Endodermal cell (in vitro differentiated cells): ENCODE data around the gene HRH1. TPM values are rescaled to one million over a fixed set of nuclear protein-coding genes. Genes with fewer than 3 reads are reported as not detected.

Experiments
- DNase-seq: peaks from one replicate; pipeline ENCODE4 v3.0.0-alpha.2; 2017
- H3K27ac ChIP-seq: 2 replicates; pipeline ENCODE4 v1.5.1; 2013; ENCODE audit warnings: mild to moderate bottlenecking, low read depth, low read length, moderate library complexity
- H3K27me3 ChIP-seq: 2 replicates; pipeline ENCODE4 v1.6.1; 2013; ENCODE audit warnings: mild to moderate bottlenecking, low read length, moderate library complexity; ENCODE audit not compliant: insufficient read depth, control insufficient read depth, poor library complexity, severe bottlenecking
- H3K36me3 ChIP-seq: 2 replicates; pipeline ENCODE4 v1.7.0; 2013; ENCODE audit warnings: mild to moderate bottlenecking, low read length, moderate library complexity; ENCODE audit not compliant: control insufficient read depth, insufficient read depth
- H3K4me1 ChIP-seq: one replicate; pipeline ENCODE4 v1.7.0; 2013; ENCODE audit warnings: low read length; ENCODE audit not compliant: control insufficient read depth, insufficient read depth
- H3K4me3 ChIP-seq: 2 replicates; pipeline ENCODE4 v1.5.1; 2013; ENCODE audit warnings: mild to moderate bottlenecking, low read length, moderate library complexity
- H3K9ac ChIP-seq: 2 replicates; pipeline ENCODE4 v1.6.1; 2013; ENCODE audit warnings: mild to moderate bottlenecking, low read length, moderate library complexity; ENCODE audit not compliant: poor library complexity, severe bottlenecking; ENCODE audit errors: extremely low read depth
- H3K9me3 ChIP-seq: 2 replicates; pipeline ENCODE4 v1.6.1; 2013; ENCODE audit warnings: mild to moderate bottlenecking, low read length, moderate library complexity; ENCODE audit not compliant: control insufficient read depth
- H3K27ac Mint-ChIP-seq: 2 replicates; pipeline ENCODE4 v1.8.0; 2020; ENCODE audit warnings: mixed read lengths
- H3K27me3 Mint-ChIP-seq: 2 replicates; pipeline ENCODE4 v1.8.0; 2021; ENCODE audit warnings: mild to moderate bottlenecking, mixed read lengths; ENCODE audit not compliant: insufficient read depth
- H3K36me3 Mint-ChIP-seq: 2 replicates; pipeline ENCODE4 v1.8.0; 2020; ENCODE audit warnings: low read depth, mixed read lengths
- H3K4me1 Mint-ChIP-seq: 2 replicates; pipeline ENCODE4 v1.8.0; 2020; ENCODE audit warnings: mixed read lengths
- H3K4me3 Mint-ChIP-seq: 2 replicates; pipeline ENCODE4 v1.8.0; 2020; ENCODE audit warnings: mild to moderate bottlenecking, moderate library complexity, mixed read lengths
- H3K9me3 Mint-ChIP-seq: 2 replicates; pipeline ENCODE4 v1.8.0; 2020; ENCODE audit warnings: mild to moderate bottlenecking, mixed read lengths
- WGBS, 2 experiments: methylation state at CpG; one replicate each; pipeline versions ENCODE4 v1.1.5 to v1.1.7; 2013; ENCODE audit warnings: missing lambda C conversion rate in 2 of 2, mixed read lengths in 1 of 2; ENCODE audit not compliant: insufficient coverage in 1 of 2, insufficient read length in 1 of 2; 5-methylcytosine and 5-hydroxymethylcytosine counted together
- total RNA-seq, 2 donors: library from RNA; stranded (reverse); fragmentation: NEBNext Ultra II Directional in 1 of 2; extraction: Animal tissue kit (Norgen Biotek cat#: 25700) in 1 of 2; gene quantifications; 2 replicates in 1 of 2; 3 replicates in 1 of 2; pipeline ENCODE4 v1.2.1, GENCODE V29; 2021
- TF ChIP-seq, protein P1 (sequence below): fragments of 200-600 bp; sonication (generic); conservative IDR thresholded peaks from 2 replicates; pipeline ENCODE4 v1.5.0; 2021; ENCODE audit warnings: antibody characterized with exemption, mild to moderate bottlenecking

Gene HRH1
- total RNA-seq, 2 donors from 2014 or later: 0.13 TPM; not detected in 1

GRCh38 chr3:11168406-11168805, 14.1 kb downstream of the HRH1 start:
- H3K4me1 Mint-ChIP-seq: peaks cover 4% of the 10 kb centered on the region
- H3K27me3 ChIP-seq: no peaks in the 10 kb centered on the region
- H3K36me3 Mint-ChIP-seq: no peaks in the 10 kb centered on the region
- TF ChIP-seq, protein P1, sequence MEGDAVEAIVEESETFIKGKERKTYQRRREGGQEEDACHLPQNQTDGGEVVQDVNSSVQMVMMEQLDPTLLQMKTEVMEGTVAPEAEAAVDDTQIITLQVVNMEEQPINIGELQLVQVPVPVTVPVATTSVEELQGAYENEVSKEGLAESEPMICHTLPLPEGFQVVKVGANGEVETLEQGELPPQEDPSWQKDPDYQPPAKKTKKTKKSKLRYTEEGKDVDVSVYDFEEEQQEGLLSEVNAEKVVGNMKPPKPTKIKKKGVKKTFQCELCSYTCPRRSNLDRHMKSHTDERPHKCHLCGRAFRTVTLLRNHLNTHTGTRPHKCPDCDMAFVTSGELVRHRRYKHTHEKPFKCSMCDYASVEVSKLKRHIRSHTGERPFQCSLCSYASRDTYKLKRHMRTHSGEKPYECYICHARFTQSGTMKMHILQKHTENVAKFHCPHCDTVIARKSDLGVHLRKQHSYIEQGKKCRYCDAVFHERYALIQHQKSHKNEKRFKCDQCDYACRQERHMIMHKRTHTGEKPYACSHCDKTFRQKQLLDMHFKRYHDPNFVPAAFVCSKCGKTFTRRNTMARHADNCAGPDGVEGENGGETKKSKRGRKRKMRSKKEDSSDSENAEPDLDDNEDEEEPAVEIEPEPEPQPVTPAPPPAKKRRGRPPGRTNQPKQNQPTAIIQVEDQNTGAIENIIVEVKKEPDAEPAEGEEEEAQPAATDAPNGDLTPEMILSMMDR: no peak
- no peak overlapping the region for H3K4me3 ChIP-seq
- DNase-seq: no peak
- H3K27ac ChIP-seq: no peak overlapping the region
- no peaks in the 10 kb centered on the region for H3K4me1 ChIP-seq
- no peak overlapping the region for H3K9ac ChIP-seq
- H3K27ac Mint-ChIP-seq: no peak overlapping the region
- no peaks in the 10 kb centered on the region for H3K36me3 ChIP-seq
- H3K4me3 Mint-ChIP-seq: no peak overlapping the region
- H3K27me3 Mint-ChIP-seq: peaks cover 7% of the 10 kb centered on the region
- no peaks in the 10 kb centered on the region for H3K9me3 ChIP-seq
- 81 to 91% methylated on average over 9 to 13 of the region's 13 CpGs for WGBS, 2 experiments
- no peaks in the 10 kb centered on the region for H3K9me3 Mint-ChIP-seq

GRCh38 chr3:11168881-11169805, 14.8 kb downstream of the HRH1 start:
- Histone ChIP-seq H3K9ac (no peak overlapping the region), H3K27ac (no peak overlapping the region), H3K4me3 (no peak overlapping the region), H3K36me3 (no peaks in the 10 kb centered on the region), H3K4me1 (no peaks in the 10 kb centered on the region), H3K27me3 (no peaks in the 10 kb centered on the region), H3K9me3 (no peaks in the 10 kb centered on the region)
- Mint-ChIP-seq H3K4me1 (peaks cover 4% of the 10 kb centered on the region), H3K27me3 (peaks cover 5% of the 10 kb centered on the region), H3K4me3 (no peak overlapping the region), H3K9me3 (no peaks in the 10 kb centered on the region), H3K36me3 (no peaks in the 10 kb centered on the region), H3K27ac (no peak overlapping the region)
- TF ChIP-seq, protein P1: no peak
- DNase-seq: no peak
- 89 to 97% methylated on average over 6 to 11 of the region's 13 CpGs for WGBS, 2 experiments

DNA sequence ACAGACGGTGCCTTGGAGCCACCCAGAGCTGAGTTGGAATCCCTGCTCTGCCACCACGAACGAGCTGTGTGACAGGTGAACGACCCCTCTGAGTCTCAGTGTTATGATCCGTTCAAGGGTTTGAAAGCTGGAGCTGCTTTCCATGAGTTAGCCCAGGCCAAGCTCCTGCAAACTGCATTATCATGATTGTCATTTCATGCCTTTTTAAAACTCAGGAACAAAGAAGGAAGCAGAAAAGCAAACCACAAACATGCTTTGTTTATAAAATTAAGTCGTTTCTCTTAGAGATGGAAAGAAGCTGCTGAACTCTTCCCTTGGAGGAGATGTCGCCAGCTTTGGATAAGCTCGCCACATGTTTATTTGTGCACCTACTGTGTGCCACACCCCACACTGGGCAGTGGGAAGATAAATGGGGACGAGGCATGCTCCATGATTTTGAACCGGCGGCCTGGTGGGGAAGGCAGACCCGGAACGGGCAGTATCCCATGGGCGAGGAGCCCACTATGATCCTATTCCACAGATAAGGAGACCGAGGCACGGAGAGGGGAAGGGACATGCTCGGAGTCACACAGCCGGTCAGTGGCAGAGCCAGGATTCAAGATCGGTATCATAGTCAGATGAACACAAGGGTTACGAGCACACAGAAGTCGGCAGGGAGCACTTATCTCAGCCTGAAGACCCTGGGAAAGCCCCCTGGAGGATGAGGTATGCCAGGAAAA, 15.9 kb downstream of the HRH1 start:
- DNase-seq: peak; percentile 36
- no peaks in the 10 kb centered on the region for H3K9me3 Mint-ChIP-seq
- no peaks in the 10 kb centered on the region for H3K36me3 Mint-ChIP-seq
- H3K27me3 Mint-ChIP-seq: peaks cover 5% of the 10 kb centered on the region
- WGBS, 2 experiments: 89% methylated on average over 21 of the region's 21 CpGs
- TF ChIP-seq, protein P1: peak; percentile 29
- Histone ChIP-seq H3K27me3 (no peaks in the 10 kb centered on the region), H3K36me3 (no peaks in the 10 kb centered on the region), H3K4me3 (no peak overlapping the region), H3K27ac (no peak overlapping the region), H3K4me1 (no peaks in the 10 kb centered on the region), H3K9ac (no peak overlapping the region), H3K9me3 (no peaks in the 10 kb centered on the region)
- peaks cover 4% of the 10 kb centered on the region for H3K4me1 Mint-ChIP-seq
- no peak overlapping the region for H3K27ac Mint-ChIP-seq
- no peak overlapping the region for H3K4me3 Mint-ChIP-seq
